Vein endothelial cell (primary cell): ENCODE results near the gene EIPR1. TPM values are rescaled to one million over a fixed set of nuclear protein-coding genes. Genes with fewer than 3 reads are reported as not detected.

Source experiments
- total RNA-seq: library from RNA; depleted of rRNA; stranded (reverse); fragments of >200 nt; gene quantifications from 2 replicates; pipeline ENCODE4 v1.2.3, GENCODE V29; 2012

Gene EIPR1
- total RNA-seq: 34.3 and 46.5 TPM in 2 replicates

GRCh38 chr2:3377612-3378432 lies at the start of gene EIPR1:
Gene EIPR1 (minus strand): TSS chr2:3377818. CDS start chr2:3377689, 129 bp downstream.

GRCh38 chr2:3379647-3380534 lies 2.3 kb upstream of the EIPR1 start, which contains the start of gene TRAPPC12:
Gene TRAPPC12 (plus strand): TSS chr2:3379694. CDS start chr2:3387624, 7,930 bp downstream.

Other genes with a start within 250 kb of the EIPR1 start
- 43.0 and 68.3 TPM in 2 replicates for gene TRAPPC12, start 1.9 kb upstream of the EIPR1 start, total RNA-seq
- 35.3 and 40.1 TPM in 2 replicates for gene ADI1, start 141.7 kb upstream of the EIPR1 start, total RNA-seq
- gene RNASEH1, start 180.5 kb upstream of the EIPR1 start, total RNA-seq: 33.3 and 42.8 TPM in 2 replicates
- gene RPS7, start 197.4 kb upstream of the EIPR1 start, total RNA-seq: 1,669 and 1,973 TPM in 2 replicates
- 0.65 TPM in 1 of 2 replicates, not detected in the other for gene COLEC11, start 217.3 kb upstream of the EIPR1 start, total RNA-seq